Osteoblast (primary cell): ENCODE data around the gene SPEF2. TPM values are rescaled to one million over a fixed set of nuclear protein-coding genes. Genes with fewer than 3 reads are reported as not detected.
A peak's percentile ranks its signal among the peaks of the same experiment; 100 is the strongest.

Source experiments
- DNase-seq: peaks from one replicate; pipeline ENCODE4 v3.0.0; 2011; ENCODE audit warnings: low spot score, mixed read lengths; ENCODE audit not compliant: insufficient read length; ENCODE audit errors: missing footprints
- H2AFZ ChIP-seq: 2 replicates; pipeline ENCODE4 v1.6.0; 2011; ENCODE audit warnings: mild to moderate bottlenecking, low read length
- H3K27ac ChIP-seq: 2 replicates; pipeline ENCODE4 v1.5.1; 2011; ENCODE audit warnings: mild to moderate bottlenecking, low read depth, low read length, moderate library complexity
- H3K27me3 ChIP-seq: 2 replicates; pipeline ENCODE4 v1.6.0; 2012; ENCODE audit warnings: mild to moderate bottlenecking, control low read depth, inconsistent platforms, low read length, moderate library complexity; ENCODE audit not compliant: insufficient read depth
- H3K36me3 ChIP-seq: 2 replicates; pipeline ENCODE4 v1.5.1; 2011; ENCODE audit warnings: mild to moderate bottlenecking, low read length, control low read depth, moderate library complexity; ENCODE audit not compliant: insufficient read depth
- H3K4me1 ChIP-seq: 2 replicates; pipeline ENCODE4 v1.5.1; 2011; ENCODE audit warnings: mild to moderate bottlenecking, low read length, control low read depth, moderate library complexity; ENCODE audit not compliant: insufficient read depth
- H3K4me2 ChIP-seq: 2 replicates; pipeline ENCODE4 v1.6.0; 2011; ENCODE audit warnings: mild to moderate bottlenecking, low read length; ENCODE audit not compliant: insufficient read depth
- H3K4me3 ChIP-seq: fragments of 200-600 bp; sonication (generic); 3 replicates; pipeline ENCODE4 v1.5.1; 2012; ENCODE audit warnings: mild to moderate bottlenecking, low read length, inconsistent platforms; ENCODE audit not compliant: insufficient read depth
- H3K79me2 ChIP-seq: 2 replicates; pipeline ENCODE4 v1.6.0; 2012; ENCODE audit warnings: mild to moderate bottlenecking, low read length, control low read depth, inconsistent platforms; ENCODE audit not compliant: insufficient read depth
- H3K9me3 ChIP-seq: 2 replicates; pipeline ENCODE4 v1.5.1; 2011; ENCODE audit warnings: low read depth, low read length, control low read depth
- H4K20me1 ChIP-seq: 2 replicates; pipeline ENCODE4 v1.6.0; 2012; ENCODE audit warnings: mild to moderate bottlenecking, low read length, control low read depth; ENCODE audit not compliant: insufficient read depth
- total RNA-seq: library from RNA; depleted of rRNA; stranded (reverse); fragments of >200 nt; gene quantifications from 2 replicates; pipeline ENCODE4 v1.2.3, GENCODE V29; 2012
- TF ChIP-seq, protein P1 (sequence below): IDR thresholded peaks from 2 replicates; pipeline ENCODE4 v1.5.1; 2011; ENCODE audit warnings: mild to moderate bottlenecking, low read depth, low read length, moderate library complexity; ENCODE audit errors: extremely low read depth

SPEF2 gene
- total RNA-seq, 1 donor: 7.2 TPM

DNA sequence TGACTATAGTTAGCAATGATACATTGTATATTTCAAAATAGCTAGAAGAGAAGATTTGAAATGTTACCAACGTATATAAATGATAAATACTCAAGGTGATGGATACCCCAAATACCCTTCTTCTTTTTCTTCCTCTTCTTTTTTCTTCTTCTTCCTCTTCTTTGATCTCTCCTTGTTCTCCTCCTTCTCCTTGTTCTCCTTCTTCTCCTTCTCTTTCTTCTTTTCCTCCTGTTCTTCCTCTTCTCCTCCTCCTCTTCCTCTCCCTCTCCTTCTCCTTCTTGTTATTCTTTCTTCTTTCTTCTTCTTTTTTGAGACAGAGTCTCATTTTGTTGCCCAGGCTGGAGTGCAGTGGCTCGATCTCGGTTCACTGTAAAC lies 616 bp upstream of the SPEF2 start:
- peak overlapping the region; percentile 85 for H3K4me2 ChIP-seq
- peak overlapping the region; percentile 95 for H2AFZ ChIP-seq
- peak overlapping the region; percentile 68 for H3K27ac ChIP-seq
- H3K4me1 ChIP-seq: peaks cover 9% of the 10 kb centered on the region
- H3K27me3 ChIP-seq: no peaks in the 10 kb centered on the region
- TF ChIP-seq, protein P1, sequence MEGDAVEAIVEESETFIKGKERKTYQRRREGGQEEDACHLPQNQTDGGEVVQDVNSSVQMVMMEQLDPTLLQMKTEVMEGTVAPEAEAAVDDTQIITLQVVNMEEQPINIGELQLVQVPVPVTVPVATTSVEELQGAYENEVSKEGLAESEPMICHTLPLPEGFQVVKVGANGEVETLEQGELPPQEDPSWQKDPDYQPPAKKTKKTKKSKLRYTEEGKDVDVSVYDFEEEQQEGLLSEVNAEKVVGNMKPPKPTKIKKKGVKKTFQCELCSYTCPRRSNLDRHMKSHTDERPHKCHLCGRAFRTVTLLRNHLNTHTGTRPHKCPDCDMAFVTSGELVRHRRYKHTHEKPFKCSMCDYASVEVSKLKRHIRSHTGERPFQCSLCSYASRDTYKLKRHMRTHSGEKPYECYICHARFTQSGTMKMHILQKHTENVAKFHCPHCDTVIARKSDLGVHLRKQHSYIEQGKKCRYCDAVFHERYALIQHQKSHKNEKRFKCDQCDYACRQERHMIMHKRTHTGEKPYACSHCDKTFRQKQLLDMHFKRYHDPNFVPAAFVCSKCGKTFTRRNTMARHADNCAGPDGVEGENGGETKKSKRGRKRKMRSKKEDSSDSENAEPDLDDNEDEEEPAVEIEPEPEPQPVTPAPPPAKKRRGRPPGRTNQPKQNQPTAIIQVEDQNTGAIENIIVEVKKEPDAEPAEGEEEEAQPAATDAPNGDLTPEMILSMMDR: no peak
- H3K4me3 ChIP-seq: peak overlapping the region; percentile 94
- DNase-seq: no peak
- peaks cover 5% of the 10 kb centered on the region for H3K79me2 ChIP-seq
- no peaks in the 10 kb centered on the region for H3K36me3 ChIP-seq
- no peaks in the 10 kb centered on the region for H3K9me3 ChIP-seq
- no peaks in the 10 kb centered on the region for H4K20me1 ChIP-seq

DNA sequence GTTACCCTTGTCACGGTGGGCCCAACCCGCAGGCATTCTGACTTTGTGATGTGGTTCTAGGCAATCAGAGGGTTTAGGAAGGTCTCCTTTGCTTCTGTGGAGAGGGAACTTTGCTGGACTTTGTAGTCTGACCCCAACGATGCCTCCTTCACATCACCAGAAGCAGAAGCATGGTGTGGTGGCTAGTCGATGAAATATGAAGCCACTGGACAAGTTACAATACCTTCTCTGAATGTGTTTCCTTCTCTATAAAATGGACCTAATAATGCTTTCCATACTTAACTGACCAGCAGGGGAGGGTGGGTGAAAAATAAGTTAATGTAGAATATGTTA lies 607 bp downstream of the SPEF2 start:
- peaks cover 5% of the 10 kb centered on the region for H3K79me2 ChIP-seq
- H4K20me1 ChIP-seq: no peaks in the 10 kb centered on the region
- peak overlapping the region; percentile 85 for H3K4me2 ChIP-seq
- H3K27me3 ChIP-seq: no peaks in the 10 kb centered on the region
- H3K27ac ChIP-seq: peak overlapping the region; percentile 68
- TF ChIP-seq, protein P1: no peak
- no peaks in the 10 kb centered on the region for H3K9me3 ChIP-seq
- no peaks in the 10 kb centered on the region for H3K36me3 ChIP-seq
- peak overlapping the region; percentile 95 for H2AFZ ChIP-seq
- peak; percentile 72 for DNase-seq
- H3K4me1 ChIP-seq: peaks cover 9% of the 10 kb centered on the region
- H3K4me3 ChIP-seq: peak overlapping the region; percentile 94

DNA sequence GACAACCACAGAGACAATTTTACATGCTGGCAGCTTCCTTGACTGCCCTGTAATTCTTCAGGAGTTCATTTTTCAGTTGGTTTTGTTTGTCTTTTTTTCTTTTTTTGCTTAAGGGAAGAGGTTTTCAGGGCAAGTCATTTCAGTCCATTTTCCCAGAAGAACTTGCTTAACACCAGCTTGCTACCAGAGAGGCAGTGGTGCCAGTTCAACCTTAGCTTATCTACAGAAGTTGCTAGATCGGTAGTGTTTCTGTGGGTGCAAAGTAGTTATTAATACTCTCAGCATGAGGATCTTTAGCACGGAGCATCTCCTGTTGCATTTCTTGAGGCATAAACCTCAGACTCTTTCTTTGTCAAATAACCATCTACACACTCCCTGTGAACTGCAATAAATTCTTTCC lies 1.1 kb downstream of the SPEF2 start:
- H3K4me3 ChIP-seq: peak overlapping the region; percentile 94
- H3K27me3 ChIP-seq: no peaks in the 10 kb centered on the region
- H2AFZ ChIP-seq: peak overlapping the region; percentile 95

DNA sequence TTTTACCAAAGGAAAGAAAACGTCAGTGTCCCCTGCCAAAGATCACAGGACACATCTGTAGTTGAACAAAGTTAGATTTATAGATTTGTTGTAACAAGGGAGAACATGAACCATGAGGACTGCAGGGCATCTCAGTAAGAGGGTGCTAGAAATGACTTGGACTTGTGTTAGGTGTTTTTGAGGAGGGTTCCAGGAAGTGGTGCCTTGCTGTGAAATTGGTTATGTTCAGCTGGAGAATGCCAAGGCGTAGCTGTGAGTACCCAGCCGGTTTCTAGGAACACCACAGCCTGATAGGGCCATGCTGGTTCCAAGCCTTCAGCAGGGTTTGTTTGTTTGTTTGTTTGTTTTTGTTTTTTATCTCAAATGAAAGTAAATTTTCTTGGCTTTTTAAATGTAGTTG lies 5.3 kb downstream of the SPEF2 start:
- Histone ChIP-seq H3K9me3 (no peaks in the 10 kb centered on the region), H3K27ac (no peak overlapping the region), H3K27me3 (no peaks in the 10 kb centered on the region), H3K79me2 (peaks cover 5% of the 10 kb centered on the region), H2AFZ (no peak overlapping the region), H3K4me1 (peaks cover 14% of the 10 kb centered on the region), H3K4me2 (no peak overlapping the region), H4K20me1 (no peaks in the 10 kb centered on the region), H3K36me3 (no peaks in the 10 kb centered on the region), H3K4me3 (no peak overlapping the region)
- TF ChIP-seq, protein P1: no peak
- no peak for DNase-seq

More for the DNA sequence above, 1.1 kb downstream of the SPEF2 start:
- Histone ChIP-seq H3K9me3 (no peaks in the 10 kb centered on the region), H4K20me1 (no peaks in the 10 kb centered on the region), H3K27ac (peak overlapping the region; percentile 68), H3K4me2 (peak overlapping the region; percentile 85), H3K79me2 (peaks cover 5% of the 10 kb centered on the region), H3K36me3 (no peaks in the 10 kb centered on the region), H3K4me1 (peaks cover 9% of the 10 kb centered on the region)
- TF ChIP-seq, protein P1: no peak
- peak; percentile 43 for DNase-seq
